Measurements from ENCODE around the gene FUT1. TPM values are rescaled to one million over a fixed set of nuclear protein-coding genes. Genes with fewer than 3 reads are reported as not detected.

Gene FUT1
- total RNA-seq, 2 donors from 2014 or later: 14.8 to 79.1 TPM

DNA sequence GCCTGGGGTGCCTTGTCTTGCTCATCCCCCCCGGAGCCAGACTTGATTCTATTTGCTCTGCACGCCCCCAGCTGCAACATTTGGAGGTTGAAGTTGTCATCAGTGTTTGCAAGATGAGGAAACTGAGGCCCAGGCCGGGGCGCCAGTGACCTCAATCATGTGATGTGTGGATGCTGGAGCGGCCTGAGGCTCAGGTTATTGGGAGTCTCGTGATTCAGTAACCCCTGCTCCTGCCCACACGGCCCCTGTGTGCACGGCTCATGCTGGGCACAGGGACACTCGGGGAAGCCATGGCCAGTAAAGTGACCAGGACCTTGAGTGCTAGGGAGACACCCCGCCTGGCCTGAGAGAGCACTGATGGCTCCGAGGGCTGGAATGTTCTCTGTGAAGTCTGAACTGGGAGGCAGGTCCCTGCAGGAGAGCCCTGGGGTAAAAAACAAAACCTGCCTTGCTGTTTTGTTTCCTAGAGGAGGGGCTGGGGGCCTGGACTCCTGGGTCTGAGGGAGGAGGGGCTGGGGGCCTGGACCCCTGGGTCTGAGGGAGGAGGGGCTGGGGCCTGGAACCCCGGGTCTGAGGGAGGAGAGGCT is 4.7 kb upstream of the FUT1 start:
- Histone ChIP-seq H3K36me3 (replicated peaks in 1 of 2; ENCODE audit: insufficient read depth in 1 of 2, low read depth in 2 of 2) (no peaks in the 10 kb centered on the region), H3K27me3 (no peaks in the 10 kb centered on the region), H3K9me3 (no peaks in the 10 kb centered on the region), H3K27ac (no peak overlapping the region), H3K4me3 (no peak overlapping the region), H3K4me1 (peaks cover 28% of the 10 kb centered on the region)
- WGBS, 2 donors: 79 to 85% methylated on average over 6 to 12 of the region's 12 CpGs
- TF ChIP-seq POLR2A (IDR thresholded peaks at IDR 0.05): no peak
- TF ChIP-seq, protein P1, sequence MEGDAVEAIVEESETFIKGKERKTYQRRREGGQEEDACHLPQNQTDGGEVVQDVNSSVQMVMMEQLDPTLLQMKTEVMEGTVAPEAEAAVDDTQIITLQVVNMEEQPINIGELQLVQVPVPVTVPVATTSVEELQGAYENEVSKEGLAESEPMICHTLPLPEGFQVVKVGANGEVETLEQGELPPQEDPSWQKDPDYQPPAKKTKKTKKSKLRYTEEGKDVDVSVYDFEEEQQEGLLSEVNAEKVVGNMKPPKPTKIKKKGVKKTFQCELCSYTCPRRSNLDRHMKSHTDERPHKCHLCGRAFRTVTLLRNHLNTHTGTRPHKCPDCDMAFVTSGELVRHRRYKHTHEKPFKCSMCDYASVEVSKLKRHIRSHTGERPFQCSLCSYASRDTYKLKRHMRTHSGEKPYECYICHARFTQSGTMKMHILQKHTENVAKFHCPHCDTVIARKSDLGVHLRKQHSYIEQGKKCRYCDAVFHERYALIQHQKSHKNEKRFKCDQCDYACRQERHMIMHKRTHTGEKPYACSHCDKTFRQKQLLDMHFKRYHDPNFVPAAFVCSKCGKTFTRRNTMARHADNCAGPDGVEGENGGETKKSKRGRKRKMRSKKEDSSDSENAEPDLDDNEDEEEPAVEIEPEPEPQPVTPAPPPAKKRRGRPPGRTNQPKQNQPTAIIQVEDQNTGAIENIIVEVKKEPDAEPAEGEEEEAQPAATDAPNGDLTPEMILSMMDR (IDR thresholded peaks at IDR 0.05): no peak
- ATAC-seq (no peak), DNase-seq (peak in 1 of 4 donors; percentile 5)
- intact Hi-C loops (cut with DNase I): no loop called here

DNA sequence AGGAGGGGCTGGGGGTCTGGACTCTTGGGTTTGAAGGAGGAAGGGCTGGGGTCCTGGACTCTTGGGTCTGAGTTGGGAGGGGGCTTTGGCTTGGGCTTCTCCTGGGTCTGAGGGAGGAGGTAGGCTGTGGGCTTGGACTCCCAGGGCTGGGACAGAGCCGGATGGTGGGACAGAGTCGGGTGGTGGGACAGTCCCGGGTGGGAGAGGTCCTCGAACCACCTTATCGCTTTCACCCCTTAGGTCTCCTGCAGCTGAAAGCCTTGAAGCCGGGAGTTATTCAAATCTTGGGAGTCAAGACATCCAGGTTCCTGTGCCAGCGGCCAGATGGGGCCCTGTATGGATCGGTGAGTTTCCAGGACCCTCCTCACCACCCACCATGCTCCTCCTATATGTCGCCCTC is 4.2 kb upstream of the FUT1 start:
- Histone ChIP-seq H3K27me3 (no peaks in the 10 kb centered on the region), H3K27ac (no peak overlapping the region), H3K4me3 (no peak overlapping the region), H3K9me3 (no peaks in the 10 kb centered on the region), H3K4me1 (peaks cover 28% of the 10 kb centered on the region), H3K36me3 (replicated peaks in 1 of 2; ENCODE audit: insufficient read depth in 1 of 2, low read depth in 2 of 2) (no peaks in the 10 kb centered on the region)
- DNase-seq: no peak
- 79 to 82% methylated on average over 8 to 9 of the region's 9 CpGs for WGBS, 2 donors
- intact Hi-C loops (cut with DNase I): no loop called here
- TF ChIP-seq, protein P1 (IDR thresholded peaks at IDR 0.05): no peak
- no peak for TF ChIP-seq POLR2A (IDR thresholded peaks at IDR 0.05)
- no peak for ATAC-seq

DNA sequence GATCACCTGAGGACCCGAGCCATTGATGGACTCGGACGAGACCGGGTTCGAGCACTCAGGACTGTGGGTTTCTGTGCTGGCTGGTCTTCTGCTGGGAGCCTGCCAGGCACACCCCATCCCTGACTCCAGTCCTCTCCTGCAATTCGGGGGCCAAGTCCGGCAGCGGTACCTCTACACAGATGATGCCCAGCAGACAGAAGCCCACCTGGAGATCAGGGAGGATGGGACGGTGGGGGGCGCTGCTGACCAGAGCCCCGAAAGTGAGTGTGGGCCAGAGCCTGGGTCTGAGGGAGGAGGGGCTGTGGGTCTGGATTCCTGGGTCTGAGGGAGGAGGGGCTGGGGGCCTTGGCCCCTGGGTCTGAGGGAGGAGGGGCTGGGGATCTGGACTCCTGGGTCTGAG is 3.8 kb upstream of the FUT1 start:
- ATAC-seq: no peak
- no peaks in the 10 kb centered on the region for H3K9me3 ChIP-seq
- WGBS, 2 donors: 86% methylated on average over 11 of the region's 11 CpGs; no CpG with 5 or more reads in 1 of the 2 donors
- TF ChIP-seq POLR2A (IDR thresholded peaks at IDR 0.05): no peak
- TF ChIP-seq, protein P1 (IDR thresholded peaks at IDR 0.05): no peak
- H3K4me3 ChIP-seq: no peak overlapping the region
- peak in 1 of 4 donors; percentile 7 for DNase-seq
- no peaks in the 10 kb centered on the region for H3K36me3 ChIP-seq (replicated peaks in 1 of 2; ENCODE audit: insufficient read depth in 1 of 2, low read depth in 2 of 2)
- peaks cover 28% of the 10 kb centered on the region for H3K4me1 ChIP-seq
- intact Hi-C loops (cut with DNase I): no loop called here
- no peaks in the 10 kb centered on the region for H3K27me3 ChIP-seq
- H3K27ac ChIP-seq: no peak overlapping the region

DNA sequence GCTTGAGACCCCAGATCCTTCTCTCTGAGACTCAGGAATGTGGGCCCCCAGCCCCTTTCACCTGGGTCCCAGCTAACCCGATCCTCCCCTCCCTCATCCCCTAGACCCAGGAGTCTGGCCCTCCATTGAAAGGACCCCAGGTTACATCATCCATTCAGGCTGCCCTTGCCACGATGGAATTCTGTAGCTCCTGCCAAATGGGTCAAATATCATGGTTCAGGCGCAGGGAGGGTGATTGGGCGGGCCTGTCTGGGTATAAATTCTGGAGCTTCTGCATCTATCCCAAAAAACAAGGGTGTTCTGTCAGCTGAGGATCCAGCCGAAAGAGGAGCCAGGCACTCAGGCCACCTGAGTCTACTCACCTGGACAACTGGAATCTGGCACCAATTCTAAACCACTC is 3.3 kb upstream of the FUT1 start:
- no peaks in the 10 kb centered on the region for H3K36me3 ChIP-seq (replicated peaks in 1 of 2; ENCODE audit: insufficient read depth in 1 of 2, low read depth in 2 of 2)
- DNase-seq: peak in 1 of 4 donors; percentile 5
- TF ChIP-seq, protein P1 (IDR thresholded peaks at IDR 0.05): no peak
- TF ChIP-seq POLR2A (IDR thresholded peaks at IDR 0.05): no peak
- 60 to 65% methylated on average over 3 to 5 of the region's 5 CpGs for WGBS, 2 donors
- H3K4me1 ChIP-seq: peaks cover 32% of the 10 kb centered on the region
- H3K27ac ChIP-seq: no peak overlapping the region
- no peaks in the 10 kb centered on the region for H3K9me3 ChIP-seq
- no peaks in the 10 kb centered on the region for H3K27me3 ChIP-seq
- ATAC-seq: no peak
- no peak overlapping the region for H3K4me3 ChIP-seq
- intact Hi-C loops (cut with DNase I): no loop called here

DNA sequence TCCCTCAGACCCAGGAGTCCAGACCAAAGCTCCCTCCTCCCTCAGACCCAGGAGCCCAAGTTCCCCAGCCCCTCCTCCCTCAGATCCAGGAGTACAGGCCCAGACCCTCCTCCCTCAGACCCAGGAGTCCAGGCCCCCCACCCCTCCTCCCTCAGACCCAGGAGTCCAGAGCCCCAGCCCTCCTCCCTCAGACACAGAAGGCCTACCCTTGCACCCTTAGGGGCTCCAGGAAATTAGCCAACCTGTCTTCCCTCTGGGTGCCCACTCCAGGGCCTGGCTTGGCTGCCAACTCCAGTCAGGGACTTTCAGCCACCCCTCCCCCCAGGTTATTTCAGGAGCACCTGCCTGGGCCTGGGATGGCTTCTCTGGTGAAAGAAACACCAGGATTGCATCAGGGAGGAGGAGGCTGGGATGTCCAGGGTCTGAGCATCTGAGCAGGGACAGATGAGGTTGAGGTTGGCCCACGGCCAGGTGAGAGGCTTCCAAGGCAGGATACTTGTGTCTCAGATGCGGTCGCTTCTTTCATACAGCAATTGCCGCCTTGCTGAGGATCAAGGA is 2.7 kb upstream of the FUT1 start, which contains the start of gene FGF21:
Gene FGF21 (plus strand): TSS at position 441 of the 558 bp plus-strand sequence. CDS start 713 bp downstream, outside the sequence.
- WGBS, 2 donors: 37 to 79% methylated on average over 2 to 4 of the region's 4 CpGs
- Histone ChIP-seq H3K27ac (peak within 1 kb of the TSS in 1 of 4 donors; percentile 80), H3K4me1 (peaks cover 38% of the 10 kb centered on the region), H3K27me3 (no peaks in the 10 kb centered on the region), H3K4me3 (no peak within 1 kb of the TSS), H3K36me3 (replicated peaks in 1 of 2; ENCODE audit: insufficient read depth in 1 of 2, low read depth in 2 of 2) (no peaks in the 10 kb centered on the region), H3K9me3 (no peaks in the 10 kb centered on the region)
- peak in 2 of 4 donors; percentile 40 to 47 for DNase-seq
- TF ChIP-seq, protein P1 (IDR thresholded peaks at IDR 0.05): no peak
- TF ChIP-seq POLR2A (IDR thresholded peaks at IDR 0.05): no peak
- intact Hi-C loops (cut with DNase I): no loop called here
- no peak for ATAC-seq
